CD4-positive, alpha-beta T cell treated with Interleukin-6 for 4 hours (primary cell): ENCODE results near the gene CDC6.

Source experiments
- DNase-seq: peaks from one replicate; pipeline ENCODE4 v3.0.0-alpha.2; 2020; ENCODE audit warnings: mixed read lengths

The CDC6 gene

GRCh38 chr17:40341808-40342503, 54.3 kb downstream of the CDC6 start:
- DNase-seq = peak; percentile 50

- no peak for DNase-seq
Measured at GRCh38 chr17:40342504-40343218, 55.0 kb downstream of the CDC6 start.

GRCh38 chr17:40343219-40344119, 55.8 kb downstream of the CDC6 start:
- no peak for DNase-seq

- no peak for DNase-seq
Measured at GRCh38 chr17:40344421-40345160, 56.9 kb downstream of the CDC6 start.

GRCh38 chr17:40345161-40345993, 57.7 kb downstream of the CDC6 start:
- DNase-seq = peak; percentile 47

- DNase-seq = no peak
Measured at GRCh38 chr17:40345994-40346764, 58.5 kb downstream of the CDC6 start.

- DNase-seq = peak; percentile 46
Measured at GRCh38 chr17:40346765-40347158, 59.1 kb downstream of the CDC6 start.

GRCh38 chr17:40347319-40348135, 59.8 kb downstream of the CDC6 start:
- peak; percentile 26 for DNase-seq

- no peak for DNase-seq
Measured at GRCh38 chr17:40348136-40348504, 60.4 kb downstream of the CDC6 start.

GRCh38 chr17:40348562-40349476, 61.1 kb downstream of the CDC6 start:
- DNase-seq = no peak

- no peak for DNase-seq
Measured at GRCh38 chr17:40349477-40349894, 61.8 kb downstream of the CDC6 start.

GRCh38 chr17:40349895-40350688, 62.4 kb downstream of the CDC6 start:
- no peak for DNase-seq

- DNase-seq = no peak
Measured at GRCh38 chr17:40350689-40351358, 63.1 kb downstream of the CDC6 start.

GRCh38 chr17:40351359-40352236, 63.9 kb downstream of the CDC6 start:
- DNase-seq = no peak

GRCh38 chr17:40352237-40352778, 64.6 kb downstream of the CDC6 start:
- DNase-seq = no peak

GRCh38 chr17:40352779-40353394, 65.2 kb downstream of the CDC6 start:
- no peak for DNase-seq
